ENCODE data around the gene DNM1L.

The DNM1L gene

GRCh38 chr12:32671930-32672780 lies 6.9 kb upstream of the DNM1L start:
- H3K9me3 ChIP-seq (ENCODE audit: low read length), result 0 out of 2 replicates have a peak, but pooled peaks cover 8% of the 10 kb centered on the region
- H3K4me1 ChIP-seq (ENCODE audit: insufficient read depth, low read length, severe bottlenecking), result peaks cover 15% of the 10 kb centered on the region
- no peaks in the 10 kb centered on the region for H3K9me2 ChIP-seq (ENCODE audit: low read depth, low read length)
- no peaks in the 10 kb centered on the region for H3K36me3 ChIP-seq (ENCODE audit: insufficient read depth, low read length)
- no peaks in the 10 kb centered on the region for H3K79me2 ChIP-seq (ENCODE audit: insufficient read depth, low read length)
- no peak overlapping the region for H3K9ac ChIP-seq (ENCODE audit: low read length)
- no peak overlapping the region for H2AFZ ChIP-seq (ENCODE audit: low read length)
- H3F3A ChIP-seq (ENCODE audit: insufficient read depth, low read length), result no peaks in the 10 kb centered on the region
- no peak overlapping the region for H3K4me3 ChIP-seq (ENCODE audit: low read depth, low read length, poor library complexity, severe bottlenecking)
- H3K4me2 ChIP-seq (ENCODE audit: low read length), result no peak overlapping the region
- TF ChIP-seq EZH2 (IDR thresholded peaks at IDR 0.05; ENCODE audit: borderline replicate concordance, low read length) (no peak), CTCF (IDR thresholded peaks at IDR 0.05; ENCODE audit: low read length) (peak; percentile 71)
- no peaks in the 10 kb centered on the region for H3K27me3 ChIP-seq (ENCODE audit: insufficient read depth, low read length)
- H4K20me1 ChIP-seq (ENCODE audit: insufficient read depth, low read length), result no peaks in the 10 kb centered on the region
- no peak overlapping the region for H3K27ac ChIP-seq (ENCODE audit: low read depth, low read length, poor library complexity, severe bottlenecking)

- peak overlapping the region; percentile 98 for H3K4me2 ChIP-seq (ENCODE audit: low read length)
- peak overlapping the region; percentile 15 for H3K27ac ChIP-seq (ENCODE audit: low read depth, low read length, poor library complexity, severe bottlenecking)
- peaks cover 33% of the 10 kb centered on the region for H3K4me1 ChIP-seq (ENCODE audit: insufficient read depth, low read length, severe bottlenecking)
- H2AFZ ChIP-seq (ENCODE audit: low read length), result no peak overlapping the region
- H3K36me3 ChIP-seq (ENCODE audit: insufficient read depth, low read length), result peaks cover 4% of the 10 kb centered on the region; the same call in 1 of the 2 replicates
- no peaks in the 10 kb centered on the region for H3K9me3 ChIP-seq (ENCODE audit: low read length)
- no peaks in the 10 kb centered on the region for H3F3A ChIP-seq (ENCODE audit: insufficient read depth, low read length)
- H3K27me3 ChIP-seq (ENCODE audit: insufficient read depth, low read length), result no peaks in the 10 kb centered on the region
- no peaks in the 10 kb centered on the region for H4K20me1 ChIP-seq (ENCODE audit: insufficient read depth, low read length)
- H3K4me3 ChIP-seq (ENCODE audit: low read depth, low read length, poor library complexity, severe bottlenecking), result peak overlapping the region; percentile 79
- H3K9me2 ChIP-seq (ENCODE audit: low read depth, low read length), result no peaks in the 10 kb centered on the region
- TF ChIP-seq CTCF (IDR thresholded peaks at IDR 0.05; ENCODE audit: low read length) (no peak), EZH2 (IDR thresholded peaks at IDR 0.05; ENCODE audit: borderline replicate concordance, low read length) (no peak)
- H3K9ac ChIP-seq (ENCODE audit: low read length), result peak overlapping the region; percentile 80
- H3K79me2 ChIP-seq (ENCODE audit: insufficient read depth, low read length), result peaks cover 49% of the 10 kb centered on the region
These were observed 778 bp downstream of the DNM1L start for GRCh38 chr12:32679920-32680237.

DNA sequence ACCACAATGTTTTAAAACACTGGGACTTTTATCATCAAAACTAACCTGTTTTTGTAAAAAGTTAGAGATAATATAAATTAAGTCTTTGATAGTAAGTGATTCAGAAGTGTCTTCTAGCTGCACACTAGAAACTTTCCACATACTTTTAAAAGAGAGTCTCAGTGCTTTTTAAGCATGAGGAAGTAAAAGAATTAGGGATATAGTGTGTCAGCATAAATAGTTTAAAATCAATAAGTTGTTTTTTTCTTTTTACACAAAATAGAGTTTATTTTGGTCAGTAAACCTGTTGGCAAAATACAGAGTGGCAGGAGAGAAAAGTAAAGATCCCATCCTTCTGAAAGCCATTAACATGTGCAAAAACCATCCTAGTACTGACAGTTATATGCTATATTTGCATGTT lies 1.7 kb downstream of the DNM1L start:
- Histone ChIP-seq H3K27me3 (ENCODE audit: insufficient read depth, low read length) (no peaks in the 10 kb centered on the region), H3K9ac (ENCODE audit: low read length) (peak overlapping the region; percentile 80), H3F3A (ENCODE audit: insufficient read depth, low read length) (no peaks in the 10 kb centered on the region), H4K20me1 (ENCODE audit: insufficient read depth, low read length) (no peaks in the 10 kb centered on the region), H3K4me2 (ENCODE audit: low read length) (peak overlapping the region; percentile 98), H3K9me2 (ENCODE audit: low read depth, low read length) (no peaks in the 10 kb centered on the region), H3K4me3 (ENCODE audit: low read depth, low read length, poor library complexity, severe bottlenecking) (peak overlapping the region; percentile 79), H3K79me2 (ENCODE audit: insufficient read depth, low read length) (peaks cover 54% of the 10 kb centered on the region), H2AFZ (ENCODE audit: low read length) (no peak overlapping the region), H3K4me1 (ENCODE audit: insufficient read depth, low read length, severe bottlenecking) (peaks cover 24% of the 10 kb centered on the region), H3K27ac (ENCODE audit: low read depth, low read length, poor library complexity, severe bottlenecking) (peak overlapping the region; percentile 53), H3K36me3 (ENCODE audit: insufficient read depth, low read length) (peaks cover 12% of the 10 kb centered on the region), H3K9me3 (ENCODE audit: low read length) (no peaks in the 10 kb centered on the region)
- TF ChIP-seq EZH2 (IDR thresholded peaks at IDR 0.05; ENCODE audit: borderline replicate concordance, low read length), result no peak
